Astrocyte (in vitro differentiated cells and primary cell): ENCODE data around the gene SLX1A. TPM values are rescaled to one million over a fixed set of nuclear protein-coding genes. Genes with fewer than 3 reads are reported as not detected.
A peak's percentile ranks its signal among the peaks of the same experiment; 100 is the strongest.

Source experiments
- DNase-seq: peaks from one replicate; pipeline ENCODE4 v3.0.0-alpha.2; 2010; ENCODE audit warnings: low read depth
- FAIRE-seq: peaks from 2 replicates; lab custom pipeline; 2011; peaks lifted over from hg19 to GRCh38; lab: Jason Lieb, UNC
- H2AFZ ChIP-seq: 2 replicates; pipeline ENCODE4 v1.6.0; 2012; ENCODE audit warnings: low read depth, low read length, inconsistent platforms
- H3K27ac ChIP-seq: 2 replicates; pipeline ENCODE4 v1.5.1; 2011; ENCODE audit warnings: low read depth, low read length, inconsistent platforms
- H3K27me3 ChIP-seq: 2 replicates; pipeline ENCODE4 v1.6.0; 2011; ENCODE audit warnings: low read length, inconsistent platforms; ENCODE audit not compliant: insufficient read depth
- H3K36me3 ChIP-seq: 2 replicates; pipeline ENCODE4 v1.5.1; 2011; ENCODE audit warnings: low read length, inconsistent platforms; ENCODE audit not compliant: insufficient read depth
- H3K4me1 ChIP-seq: 2 replicates; pipeline ENCODE4 v1.5.1; 2011; ENCODE audit warnings: low read length, inconsistent platforms; ENCODE audit not compliant: insufficient read depth
- H3K4me2 ChIP-seq: 2 replicates; pipeline ENCODE4 v1.6.0; 2012; ENCODE audit warnings: low read length, inconsistent platforms
- H3K4me3 ChIP-seq: 2 replicates; pipeline ENCODE4 v1.5.1; 2011; ENCODE audit warnings: low read depth, mild to moderate bottlenecking, low read length, inconsistent platforms; ENCODE audit not compliant: insufficient read depth
- H3K79me2 ChIP-seq: 2 replicates; pipeline ENCODE4 v1.6.0; 2012; ENCODE audit warnings: mild to moderate bottlenecking, low read length, inconsistent platforms; ENCODE audit not compliant: insufficient read depth
- H3K9ac ChIP-seq: 2 replicates; pipeline ENCODE4 v1.6.0; 2012; ENCODE audit warnings: mild to moderate bottlenecking, low read length, inconsistent platforms
- H3K9me3 ChIP-seq: 2 replicates; pipeline ENCODE4 v1.5.1; 2012; ENCODE audit warnings: low read depth, mild to moderate bottlenecking, low read length, inconsistent platforms; ENCODE audit not compliant: insufficient read depth
- H4K20me1 ChIP-seq: 2 replicates; pipeline ENCODE4 v1.6.0; 2012; ENCODE audit warnings: low read length, inconsistent platforms; ENCODE audit not compliant: insufficient read depth
- H3K27ac Mint-ChIP-seq: one replicate; pipeline ENCODE4 v1.8.0; 2021; ENCODE audit warnings: mild to moderate bottlenecking, mixed read lengths; ENCODE audit not compliant: unreplicated experiment
- H3K27me3 Mint-ChIP-seq: one replicate; pipeline ENCODE4 v1.8.0; 2021; ENCODE audit warnings: low read depth, mixed read lengths; ENCODE audit not compliant: unreplicated experiment
- H3K36me3 Mint-ChIP-seq: one replicate; pipeline ENCODE4 v1.8.0; 2021; ENCODE audit warnings: low read depth, mixed read lengths; ENCODE audit not compliant: unreplicated experiment
- H3K4me1 Mint-ChIP-seq: one replicate; pipeline ENCODE4 v1.8.0; 2021; ENCODE audit warnings: low read depth, mixed read lengths; ENCODE audit not compliant: unreplicated experiment
- H3K4me3 Mint-ChIP-seq: one replicate; pipeline ENCODE4 v1.8.0; 2021; ENCODE audit warnings: mild to moderate bottlenecking, moderate library complexity, mixed read lengths; ENCODE audit not compliant: unreplicated experiment
- H3K9me3 Mint-ChIP-seq: one replicate; pipeline ENCODE4 v1.8.0; 2021; ENCODE audit warnings: mild to moderate bottlenecking, mixed read lengths; ENCODE audit not compliant: unreplicated experiment
- CTCF ChIP-seq: IDR thresholded peaks from 2 replicates; pipeline ENCODE4 v1.5.1; 2011; ENCODE audit warnings: low read depth, mild to moderate bottlenecking, inconsistent platforms, low read length, moderate library complexity; ENCODE audit not compliant: insufficient read depth
- EZH2 ChIP-seq: IDR thresholded peaks from 2 replicates; pipeline ENCODE4 v1.6.1; 2012; ENCODE audit warnings: mild to moderate bottlenecking, low read length, inconsistent platforms; ENCODE audit not compliant: insufficient read depth
- total RNA-seq: library from RNA; stranded (reverse); gene quantifications from 2 replicates; pipeline ENCODE4 v1.2.1, GENCODE V29; 2021

SLX1A gene
- total RNA-seq, 1 donor from 2014 or later, result 10.9 TPM

GRCh38 chr16:30185683-30186421 lies 7.8 kb upstream of the SLX1A start:
- peaks cover 3% of the 10 kb centered on the region for H4K20me1 ChIP-seq
- Mint-ChIP-seq H3K4me1 (no peaks in the 10 kb centered on the region), H3K4me3 (no peak overlapping the region), H3K27ac (no peak overlapping the region), H3K27me3 (peaks cover 10% of the 10 kb centered on the region), H3K36me3 (peaks cover 4% of the 10 kb centered on the region), H3K9me3 (no peaks in the 10 kb centered on the region)
- DNase-seq (no peak), FAIRE-seq (no peak)
- no peak overlapping the region for H3K4me2 ChIP-seq
- H3K36me3 ChIP-seq, result no peaks in the 10 kb centered on the region
- TF ChIP-seq CTCF (no peak), EZH2 (no peak)
- no peak overlapping the region for H3K9ac ChIP-seq
- peaks cover 10% of the 10 kb centered on the region for H3K4me1 ChIP-seq
- H3K9me3 ChIP-seq, result no peaks in the 10 kb centered on the region
- no peak overlapping the region for H3K4me3 ChIP-seq
- H3K27ac ChIP-seq, result no peak overlapping the region
- no peaks in the 10 kb centered on the region for H3K27me3 ChIP-seq
- H3K79me2 ChIP-seq, result no peaks in the 10 kb centered on the region
- no peak overlapping the region for H2AFZ ChIP-seq

- H3K9me3 Mint-ChIP-seq, result no peaks in the 10 kb centered on the region
- H3K4me3 Mint-ChIP-seq, result no peak overlapping the region
- no peaks in the 10 kb centered on the region for H3K79me2 ChIP-seq
- DNase-seq, result no peak
- no peaks in the 10 kb centered on the region for H3K27me3 ChIP-seq
- peaks cover 7% of the 10 kb centered on the region for H3K27me3 Mint-ChIP-seq
- H3K9me3 ChIP-seq, result no peaks in the 10 kb centered on the region
- FAIRE-seq, result no peak
- TF ChIP-seq EZH2 (no peak), CTCF (no peak)
- no peak overlapping the region for H2AFZ ChIP-seq
- H3K4me2 ChIP-seq, result no peak overlapping the region
- no peak overlapping the region for H3K27ac ChIP-seq
- H4K20me1 ChIP-seq, result peaks cover 3% of the 10 kb centered on the region
- no peaks in the 10 kb centered on the region for H3K36me3 ChIP-seq
- H3K4me3 ChIP-seq, result no peak overlapping the region
- peaks cover 10% of the 10 kb centered on the region for H3K4me1 ChIP-seq
- no peaks in the 10 kb centered on the region for H3K4me1 Mint-ChIP-seq
- H3K27ac Mint-ChIP-seq, result no peak overlapping the region
- peaks cover 4% of the 10 kb centered on the region for H3K36me3 Mint-ChIP-seq
- H3K9ac ChIP-seq, result no peak overlapping the region
Observed at GRCh38 chr16:30186444-30186781, 7.3 kb upstream of the SLX1A start.

- DNase-seq (no peak), FAIRE-seq (no peak)
- no peak overlapping the region for H2AFZ ChIP-seq
- no peak overlapping the region for H3K27ac ChIP-seq
- H3K79me2 ChIP-seq, result no peaks in the 10 kb centered on the region
- Mint-ChIP-seq H3K36me3 (peaks cover 4% of the 10 kb centered on the region), H3K4me3 (no peak overlapping the region), H3K27ac (peak overlapping the region; percentile 72), H3K4me1 (no peaks in the 10 kb centered on the region), H3K27me3 (peaks cover 5% of the 10 kb centered on the region), H3K9me3 (no peaks in the 10 kb centered on the region)
- peaks cover 10% of the 10 kb centered on the region for H3K4me1 ChIP-seq
- no peak overlapping the region for H3K9ac ChIP-seq
- TF ChIP-seq CTCF (peak; percentile 24), EZH2 (no peak)
- H3K9me3 ChIP-seq, result no peaks in the 10 kb centered on the region
- no peaks in the 10 kb centered on the region for H3K27me3 ChIP-seq
- H3K4me2 ChIP-seq, result no peak overlapping the region
- no peak overlapping the region for H3K4me3 ChIP-seq
- H3K36me3 ChIP-seq, result no peaks in the 10 kb centered on the region
- H4K20me1 ChIP-seq, result peaks cover 3% of the 10 kb centered on the region
Observed at GRCh38 chr16:30186782-30187555, 6.7 kb upstream of the SLX1A start.
